ENCODE data around the gene MUC20.

DNA sequence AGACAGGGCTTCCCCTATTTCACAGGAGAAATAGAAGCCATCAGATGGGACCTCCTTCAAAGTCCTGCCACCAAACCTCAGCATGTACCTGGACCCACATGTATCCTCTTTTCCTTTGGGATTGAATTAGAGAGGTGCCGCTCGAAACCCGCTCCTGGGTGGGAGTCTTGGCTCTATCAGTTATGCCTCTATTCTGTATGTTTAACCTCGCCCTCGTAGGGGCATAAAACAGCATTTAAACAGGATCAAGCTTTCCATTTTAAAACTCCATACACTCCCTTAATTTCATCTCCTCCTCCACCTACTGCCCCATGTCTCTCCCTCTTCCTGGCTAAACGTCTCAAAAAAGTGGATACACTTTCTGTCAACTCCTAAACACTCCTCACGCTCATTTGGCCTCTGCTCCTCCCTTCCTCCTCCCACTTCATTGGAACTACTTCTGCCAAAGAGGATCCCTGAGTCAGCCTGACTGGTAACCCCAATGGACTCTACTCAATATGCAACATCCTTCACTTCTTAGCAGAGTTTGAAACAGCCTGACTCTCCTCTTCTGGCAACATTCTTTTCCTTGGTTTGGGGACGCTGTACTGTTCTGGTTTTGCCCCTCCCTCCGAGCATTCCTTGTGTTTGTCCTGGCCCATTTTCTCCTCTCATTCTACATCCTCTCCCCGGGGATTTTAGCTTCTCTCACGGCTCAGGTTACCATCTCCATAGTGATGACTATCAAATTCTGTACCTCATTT lies 23.0 kb upstream of the MUC20 start:
- TF ChIP-seq EP300 (IDR thresholded peaks at IDR 0.05), result no peak
- TF ChIP-seq, protein P1, sequence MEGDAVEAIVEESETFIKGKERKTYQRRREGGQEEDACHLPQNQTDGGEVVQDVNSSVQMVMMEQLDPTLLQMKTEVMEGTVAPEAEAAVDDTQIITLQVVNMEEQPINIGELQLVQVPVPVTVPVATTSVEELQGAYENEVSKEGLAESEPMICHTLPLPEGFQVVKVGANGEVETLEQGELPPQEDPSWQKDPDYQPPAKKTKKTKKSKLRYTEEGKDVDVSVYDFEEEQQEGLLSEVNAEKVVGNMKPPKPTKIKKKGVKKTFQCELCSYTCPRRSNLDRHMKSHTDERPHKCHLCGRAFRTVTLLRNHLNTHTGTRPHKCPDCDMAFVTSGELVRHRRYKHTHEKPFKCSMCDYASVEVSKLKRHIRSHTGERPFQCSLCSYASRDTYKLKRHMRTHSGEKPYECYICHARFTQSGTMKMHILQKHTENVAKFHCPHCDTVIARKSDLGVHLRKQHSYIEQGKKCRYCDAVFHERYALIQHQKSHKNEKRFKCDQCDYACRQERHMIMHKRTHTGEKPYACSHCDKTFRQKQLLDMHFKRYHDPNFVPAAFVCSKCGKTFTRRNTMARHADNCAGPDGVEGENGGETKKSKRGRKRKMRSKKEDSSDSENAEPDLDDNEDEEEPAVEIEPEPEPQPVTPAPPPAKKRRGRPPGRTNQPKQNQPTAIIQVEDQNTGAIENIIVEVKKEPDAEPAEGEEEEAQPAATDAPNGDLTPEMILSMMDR (IDR thresholded peaks at IDR 0.05), result no peak

Measured in ovary (tissue), 3 donors.